NCI-H146 treated with DMSO at 0.1 percent for 48 hours (cell line): ENCODE measurements around the gene RANBP1.
"Not testable (repeated sequence)": the region's sequence is repeated elsewhere in the genome, so short reads cannot be mapped to it uniquely, and the experiment has no call there.

Experiments
- DNase-seq: peaks from one replicate; lab custom pipeline; 2025; ENCODE audit not compliant: unreplicated experiment; lab: John Stamatoyannopoulos, UW

The RANBP1 gene

DNA sequence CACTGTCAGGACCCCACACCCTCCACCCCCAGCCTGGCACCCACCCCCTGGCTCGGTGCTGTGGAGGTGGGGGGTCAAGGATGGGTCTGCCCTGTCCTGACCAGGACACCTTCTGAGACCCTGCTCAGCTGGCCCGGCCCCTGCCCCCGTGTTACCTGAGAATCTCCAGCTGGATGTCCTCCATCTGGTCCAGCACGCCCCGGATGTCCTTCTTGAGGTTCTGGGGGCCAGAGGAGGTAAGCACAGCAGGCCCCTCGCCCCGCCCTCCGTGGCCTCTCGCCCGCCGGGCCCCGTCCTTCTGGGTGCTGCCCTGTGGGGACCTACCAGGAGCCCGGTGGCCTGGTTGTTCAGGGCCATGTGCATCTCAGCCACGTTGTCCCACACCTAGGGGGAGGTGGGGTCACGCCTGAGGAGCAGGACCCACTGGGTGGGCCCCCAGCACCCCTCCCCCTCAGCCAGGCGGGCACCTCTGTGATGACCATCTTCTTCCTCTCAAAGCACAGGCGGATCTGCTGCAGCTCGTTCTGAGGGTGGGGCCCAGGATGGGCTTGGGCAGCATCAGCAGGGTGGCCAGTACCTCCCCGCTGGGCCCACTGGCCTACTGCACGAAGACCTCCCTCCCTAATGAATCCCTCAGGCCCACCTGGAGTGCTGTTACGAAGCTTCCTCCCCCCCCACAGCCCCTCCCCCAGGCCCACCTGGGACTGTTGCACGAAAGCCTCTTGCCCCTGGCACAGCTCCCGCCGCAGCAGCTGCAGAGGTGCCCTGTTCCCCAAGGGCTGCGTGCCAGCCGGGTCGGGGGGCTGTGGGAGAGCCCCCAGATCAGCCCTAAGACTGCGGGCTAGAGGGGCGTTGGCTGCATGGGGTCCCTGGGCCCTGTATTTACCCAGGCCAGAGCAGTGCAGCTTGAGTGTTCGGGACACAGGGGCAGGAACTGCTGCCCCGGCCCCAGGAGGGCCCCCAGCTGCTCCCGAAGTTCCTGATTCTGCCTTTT is 33.6 kb downstream of the RANBP1 start:
- no peak for DNase-seq

DNA sequence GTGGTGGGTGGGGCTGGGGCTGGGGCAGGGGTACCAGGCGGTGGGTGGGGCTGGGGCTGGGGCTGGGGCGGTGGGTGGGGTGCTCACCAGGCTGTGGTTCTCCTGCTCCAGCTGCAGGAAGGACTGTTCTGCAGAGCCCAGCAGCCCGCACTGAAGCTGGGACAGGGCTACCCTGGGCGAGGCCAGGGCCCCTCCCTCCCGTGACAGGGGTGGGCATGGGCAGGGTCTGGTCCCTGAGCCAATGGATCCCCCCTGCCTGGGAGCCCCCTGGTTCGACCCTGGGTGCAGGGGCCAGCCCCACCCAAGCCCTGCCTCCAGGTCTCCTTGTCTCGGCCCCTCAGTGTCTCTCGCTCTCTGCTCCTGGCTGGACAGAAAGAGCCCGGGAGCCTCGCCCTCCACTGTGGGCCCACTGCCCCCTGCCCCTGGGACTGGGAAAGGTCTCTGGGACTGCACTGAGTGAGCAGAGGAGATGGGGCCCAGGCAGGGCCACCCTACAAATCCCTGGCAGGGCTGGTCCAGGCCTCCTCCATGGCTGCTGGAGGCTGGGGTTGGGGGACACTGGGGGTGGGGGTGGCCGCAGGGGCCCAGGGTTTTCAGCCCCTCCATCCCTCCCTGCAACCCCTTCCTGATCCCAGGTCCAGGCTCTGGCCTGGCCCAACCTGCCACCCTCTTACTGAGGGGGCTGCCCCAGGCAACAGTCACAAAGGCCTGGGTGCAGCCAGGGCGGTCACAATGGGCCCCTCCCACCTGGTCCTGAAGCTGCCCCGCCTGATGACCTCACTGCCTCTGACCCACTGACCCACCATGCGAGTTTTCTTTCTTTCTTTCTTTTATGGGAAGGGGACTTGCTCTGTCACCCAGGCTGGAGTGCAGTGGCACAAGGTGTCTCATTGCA is 34.7 kb downstream of the RANBP1 start, which contains the start of gene CCDC188:
TSS of gene CCDC188 (minus strand) at position 675 of the 895 bp plus-strand sequence. CDS start at position 606, 69 bp downstream.
- no peak for DNase-seq

DNA sequence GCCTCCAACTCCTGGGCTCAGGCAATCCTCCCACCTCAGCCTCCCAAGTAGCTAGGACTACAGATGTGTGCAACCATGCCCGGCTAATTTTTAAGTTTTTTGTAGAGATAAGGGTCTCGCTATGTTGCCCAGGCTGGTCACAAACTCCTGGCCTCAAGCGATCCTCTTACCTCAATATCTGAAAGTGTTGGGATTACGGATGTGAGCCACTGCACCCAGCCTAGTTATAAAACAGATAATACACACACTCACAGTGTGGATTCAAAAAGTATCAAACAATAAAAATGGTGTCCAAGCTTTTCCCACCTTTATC is 35.3 kb downstream of the RANBP1 start:
- DNase-seq: no peak

DNA sequence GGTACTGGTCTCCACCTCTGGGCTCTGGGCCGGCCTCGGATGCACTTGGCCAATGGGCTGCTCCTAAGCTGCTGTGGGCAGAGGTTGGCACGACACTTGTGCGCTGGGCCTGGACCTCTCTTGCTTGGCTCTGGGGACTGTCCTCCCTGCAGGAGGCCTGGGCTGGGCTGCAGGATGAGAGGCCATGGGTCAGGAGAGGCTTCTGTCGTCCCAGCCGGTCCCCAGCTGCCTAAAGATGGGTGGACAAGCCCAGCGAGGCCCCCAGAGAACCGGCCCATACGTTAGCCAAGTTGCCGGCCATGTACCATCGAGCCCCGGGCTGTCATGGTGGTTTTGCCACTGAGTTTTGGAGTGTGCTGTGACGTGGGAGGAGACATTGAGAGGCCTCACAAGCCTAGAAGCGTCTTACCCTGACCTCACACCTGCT is 36.6 kb downstream of the RANBP1 start:
- DNase-seq: no peak

DNA sequence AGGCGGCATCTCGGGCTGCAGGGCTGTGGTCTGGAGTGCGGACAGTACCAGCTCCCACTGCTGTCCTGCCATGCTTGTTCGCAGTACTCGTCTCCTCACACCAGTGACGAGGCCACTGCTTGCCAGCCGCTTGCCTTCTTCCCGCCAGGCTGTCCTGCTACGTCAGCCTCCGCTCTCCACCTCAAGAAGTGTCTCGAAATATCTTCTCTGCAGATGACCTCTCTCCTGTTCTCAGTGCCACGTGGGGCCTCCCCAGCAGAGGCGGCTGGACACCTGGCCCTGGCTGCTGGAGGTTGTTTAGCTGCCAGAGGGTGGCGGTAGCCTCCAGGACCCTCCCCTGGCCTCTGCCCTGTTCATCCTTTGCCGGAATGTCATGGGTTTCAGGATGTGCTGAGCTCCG is 38.0 kb downstream of the RANBP1 start:
- no peak for DNase-seq

DNA sequence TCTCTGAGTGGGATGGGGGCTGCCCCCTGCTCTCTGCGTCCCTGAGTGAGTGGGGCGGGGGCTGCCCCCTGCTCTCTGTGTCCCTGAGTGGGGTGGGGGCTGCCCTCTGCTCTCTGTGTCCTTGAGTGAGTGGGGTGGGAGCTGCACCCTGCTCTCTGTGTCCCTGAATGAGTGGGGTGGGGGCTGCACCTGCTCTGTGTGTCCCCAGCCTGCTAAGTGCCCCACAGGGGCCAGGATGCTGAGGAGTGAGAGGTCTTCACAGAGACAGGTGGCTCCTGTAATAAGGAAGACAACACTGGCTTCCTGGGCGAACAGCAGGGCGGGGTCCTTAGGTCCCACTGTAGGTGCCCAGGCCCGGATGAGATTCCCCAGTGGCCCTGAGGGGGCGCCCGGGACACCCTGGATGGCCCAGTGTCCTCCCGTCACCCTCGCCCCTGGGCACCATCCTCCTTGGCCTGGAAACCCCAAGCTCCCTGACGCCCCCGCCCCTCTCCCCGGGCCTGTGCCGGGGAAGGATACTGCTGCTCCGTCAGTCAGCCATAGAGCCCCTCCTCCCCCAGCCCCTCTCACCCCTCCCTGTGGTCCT is 38.8 kb downstream of the RANBP1 start:
- peak; percentile 23 for DNase-seq

DNA sequence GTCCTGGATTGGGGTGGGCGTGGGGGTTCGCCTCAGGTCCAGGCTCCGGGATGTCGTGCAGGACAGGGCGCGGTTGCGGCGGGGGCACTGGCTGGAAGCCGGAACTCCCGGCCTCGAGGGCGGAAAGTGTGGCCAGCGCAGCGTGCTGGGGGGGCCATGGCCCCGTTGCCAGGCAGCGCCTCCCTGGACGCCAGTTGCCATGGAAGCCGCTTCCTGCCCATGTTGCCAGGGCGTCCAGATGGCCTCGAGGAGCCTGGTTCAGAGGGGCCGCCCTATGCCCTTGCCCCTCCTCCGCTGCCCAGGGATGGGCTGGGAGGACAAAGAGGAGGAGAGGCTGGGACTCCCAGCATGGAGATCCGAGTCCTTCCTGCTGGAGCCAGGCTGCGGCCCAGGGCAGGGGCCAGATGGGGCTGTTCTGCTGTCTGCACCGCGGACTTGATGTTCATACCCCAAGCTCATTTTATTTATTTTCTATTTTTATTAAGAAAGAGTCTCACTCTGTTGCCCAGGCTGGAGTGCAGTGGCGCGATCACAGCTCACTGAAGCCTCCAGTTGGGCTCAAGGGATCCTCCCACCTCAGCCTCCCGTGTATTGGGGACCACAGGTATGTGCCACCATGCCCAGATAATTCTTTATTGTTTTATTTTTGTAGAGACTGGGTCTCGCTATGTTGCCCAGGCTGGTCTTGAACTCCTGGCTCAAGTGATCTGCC is 39.6 kb downstream of the RANBP1 start:
- peak; percentile 80 for DNase-seq

DNA sequence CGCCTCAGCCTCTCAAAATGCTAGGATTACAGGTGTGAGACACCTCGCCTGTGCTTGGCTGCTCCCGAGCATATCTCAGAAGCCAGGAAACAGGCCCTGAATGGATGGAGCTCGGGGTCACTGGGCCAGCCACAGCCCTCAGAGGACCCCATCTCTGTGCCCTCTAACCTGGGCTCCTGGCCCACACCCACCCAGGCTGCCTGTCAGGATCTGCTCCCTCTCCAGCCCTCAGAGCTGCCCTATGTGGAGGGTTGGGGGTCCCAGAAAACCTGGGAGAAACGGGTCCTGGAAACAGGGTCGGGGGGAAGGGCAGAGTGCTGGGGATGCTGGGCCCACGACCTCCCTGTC is 40.1 kb downstream of the RANBP1 start:
- no peak for DNase-seq

DNA sequence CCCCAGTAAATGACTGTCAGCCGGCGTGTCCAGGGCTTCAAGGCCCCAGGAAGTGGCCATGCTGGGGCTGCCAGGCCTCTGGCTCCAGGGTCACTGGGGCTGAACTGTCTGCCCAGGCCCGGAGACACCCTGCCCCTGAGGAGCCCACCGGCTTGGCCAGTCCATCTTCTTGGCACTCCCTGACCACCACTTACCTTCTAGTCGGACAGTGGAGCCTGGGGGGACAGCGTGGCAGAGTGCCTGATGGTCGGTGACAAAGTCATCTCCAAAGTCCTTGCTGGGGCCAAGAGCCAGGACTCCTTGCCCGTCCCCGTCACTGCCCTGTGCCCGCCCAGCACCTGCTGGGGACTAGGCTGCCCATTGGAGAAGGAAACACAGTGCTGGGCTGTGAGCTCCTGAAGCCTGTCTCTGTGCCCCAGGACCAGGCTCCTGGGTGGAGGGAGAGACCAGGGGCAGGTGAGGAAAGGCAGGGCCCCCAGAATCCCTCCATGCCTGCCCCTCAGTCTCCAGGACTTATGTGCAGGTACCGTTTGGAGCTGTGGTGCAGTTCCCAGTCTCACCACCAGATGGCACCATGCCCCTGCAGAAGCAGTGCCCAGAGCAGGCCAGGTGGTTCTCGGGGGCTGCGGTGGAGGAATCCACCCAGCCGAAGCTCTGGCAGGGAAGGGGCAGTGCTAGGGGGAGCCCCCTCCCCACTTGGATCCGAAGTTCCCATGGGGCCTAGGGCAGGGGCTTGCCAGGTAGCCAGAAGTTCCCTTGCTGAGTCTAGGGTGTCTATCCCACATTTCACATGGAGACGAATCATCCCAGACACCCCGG is 40.9 kb downstream of the RANBP1 start:
- no peak for DNase-seq

DNA sequence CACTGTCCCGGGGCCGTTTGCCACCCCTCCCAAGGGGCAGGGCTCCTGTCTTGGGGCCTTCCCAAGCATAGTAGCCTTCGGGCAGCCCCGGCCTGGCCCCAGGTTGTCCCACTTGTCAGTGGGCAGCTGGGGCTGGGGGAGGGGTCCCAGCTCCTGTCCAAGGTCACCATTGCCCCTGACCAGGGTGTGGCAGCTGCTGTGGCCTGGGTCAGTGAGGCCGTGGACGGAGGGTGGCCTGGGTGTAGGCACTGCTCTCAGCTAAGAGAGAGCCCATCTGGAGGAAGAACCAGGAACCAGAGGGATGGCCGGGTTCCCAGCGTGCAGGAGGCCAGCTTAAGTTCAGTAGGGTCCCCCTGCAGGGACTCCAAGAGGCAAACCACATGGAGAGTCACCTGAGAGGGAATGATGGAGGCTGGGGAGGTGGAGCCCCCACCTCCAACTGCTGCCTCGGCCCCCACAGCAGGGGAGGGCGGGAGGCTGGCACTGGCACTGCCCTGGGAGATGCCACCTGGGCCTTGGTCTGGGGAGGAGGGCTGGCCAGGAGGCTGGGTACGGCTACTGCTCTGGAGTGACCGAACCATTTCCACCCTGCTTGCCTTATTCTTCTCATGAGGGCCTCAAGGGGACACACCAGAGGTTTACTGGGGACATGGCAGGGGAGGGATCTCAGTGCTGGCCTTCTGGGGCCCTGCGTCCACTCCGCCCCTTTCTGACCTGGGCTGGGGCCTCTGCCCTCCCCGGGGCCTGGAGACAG is 41.7 kb downstream of the RANBP1 start:
- no peak for DNase-seq

DNA sequence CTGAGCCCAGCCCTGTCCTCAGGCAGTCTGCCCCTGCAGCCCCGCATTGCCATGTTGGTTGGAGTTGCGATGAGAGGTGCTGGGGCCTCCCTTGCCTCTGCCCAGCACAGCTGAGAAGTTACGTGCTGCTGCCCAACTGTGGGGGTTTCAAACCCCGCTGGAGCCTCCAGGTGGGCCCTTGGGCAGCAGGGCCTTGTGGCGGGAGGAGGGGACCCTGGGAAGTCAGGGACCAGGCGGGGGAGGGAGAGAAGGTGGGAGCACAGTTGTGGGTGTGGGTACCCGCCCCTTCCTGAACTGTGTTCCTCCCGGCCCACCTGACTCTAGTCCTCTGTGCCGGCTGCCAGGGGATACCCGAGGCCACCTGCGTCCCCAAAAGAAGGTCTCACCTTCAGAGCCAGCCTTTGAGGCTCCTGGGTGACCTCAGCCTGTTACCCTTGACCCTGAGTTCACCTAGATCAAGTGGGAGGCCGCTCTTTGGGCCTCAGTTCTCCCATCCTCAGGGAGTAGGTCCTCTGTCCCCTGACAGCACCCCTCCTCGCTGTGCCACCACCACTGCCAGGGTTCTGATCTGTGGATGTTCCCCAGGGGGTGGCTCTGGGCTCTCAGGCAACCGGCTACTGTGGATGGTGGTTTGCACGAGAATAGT is 42.6 kb downstream of the RANBP1 start:
- no peak for DNase-seq

DNA sequence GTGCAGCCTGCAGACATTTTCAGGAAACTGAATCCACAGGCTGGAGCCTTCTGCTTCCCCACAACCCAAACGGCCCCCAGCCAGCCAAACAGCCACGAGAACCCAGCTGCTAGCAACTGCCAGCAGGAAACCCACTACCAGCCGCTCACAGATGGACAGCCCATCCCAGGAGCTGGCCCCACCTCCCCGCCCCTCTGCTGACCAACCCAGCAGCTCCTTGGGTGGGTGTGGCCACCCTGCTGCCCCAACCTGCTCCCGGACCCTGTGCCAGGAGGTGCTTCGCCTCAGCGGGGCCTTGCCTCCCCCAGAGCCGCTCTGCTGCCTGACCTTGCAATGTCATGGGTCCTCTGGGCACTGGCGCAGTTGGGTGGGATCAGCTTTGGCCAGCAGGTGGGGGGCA is 43.2 kb downstream of the RANBP1 start:
- no peak for DNase-seq

DNA sequence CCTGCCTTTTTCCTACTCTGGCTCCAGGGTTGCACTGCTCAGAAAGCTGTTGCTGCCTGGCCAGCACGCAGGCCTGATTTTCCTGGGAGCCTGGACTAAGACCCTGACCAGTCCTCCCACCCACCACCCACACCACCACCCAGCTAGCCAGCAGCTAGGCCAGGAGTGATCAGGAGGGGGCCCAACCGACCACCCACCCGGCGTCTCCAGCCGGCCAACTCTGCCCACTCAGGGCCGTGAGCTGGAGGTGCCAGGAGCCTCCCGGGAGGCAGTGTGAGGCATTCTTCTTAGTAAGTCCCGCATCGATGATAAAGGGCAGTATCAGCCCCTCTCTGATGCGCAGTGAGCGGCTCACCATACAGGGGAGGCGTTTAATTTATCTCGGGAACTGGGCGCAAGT is 43.6 kb downstream of the RANBP1 start:
- not testable (repeated sequence) for DNase-seq

DNA sequence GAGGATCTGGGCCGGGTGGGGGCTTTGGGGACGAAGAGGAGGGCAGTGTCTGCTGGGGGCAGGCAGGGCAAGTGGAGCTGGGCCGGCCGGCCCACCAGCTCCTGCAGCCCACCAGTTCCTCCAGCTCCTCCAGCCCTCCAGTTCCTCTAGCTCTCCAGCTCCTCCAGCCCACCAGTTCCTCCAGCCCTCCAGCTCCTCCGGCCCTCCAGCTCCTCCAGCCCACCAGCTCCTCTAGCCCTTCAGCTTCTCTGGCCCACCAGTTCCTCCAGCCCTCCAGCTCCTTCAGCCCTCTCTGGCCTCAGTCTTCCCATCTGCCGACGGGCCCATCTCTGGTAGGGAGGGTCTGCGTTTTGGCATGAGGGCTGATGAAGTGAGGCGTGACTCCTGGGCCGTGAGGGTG is 44.1 kb downstream of the RANBP1 start:
- DNase-seq: no peak

DNA sequence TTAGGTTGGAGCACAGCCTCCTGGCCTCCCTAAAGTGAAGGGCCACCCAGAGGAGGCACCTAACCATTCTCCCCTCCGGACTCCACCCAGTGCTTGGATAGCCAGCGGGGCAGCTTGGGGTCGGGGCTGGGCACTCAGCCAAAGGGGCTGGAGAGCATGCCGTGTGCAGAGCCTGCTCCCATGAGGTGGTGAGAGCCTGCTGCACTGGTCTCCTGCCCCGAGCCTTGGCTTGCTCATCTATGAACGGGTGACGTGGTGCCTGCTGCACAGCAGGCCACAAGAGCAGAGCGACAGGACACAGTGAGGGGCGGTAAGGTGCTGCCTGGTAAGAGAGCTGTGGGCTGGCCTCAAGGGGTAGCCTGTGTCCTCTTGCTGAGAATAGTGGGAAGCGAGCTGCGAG is 49.0 kb downstream of the RANBP1 start:
- no peak for DNase-seq

DNA sequence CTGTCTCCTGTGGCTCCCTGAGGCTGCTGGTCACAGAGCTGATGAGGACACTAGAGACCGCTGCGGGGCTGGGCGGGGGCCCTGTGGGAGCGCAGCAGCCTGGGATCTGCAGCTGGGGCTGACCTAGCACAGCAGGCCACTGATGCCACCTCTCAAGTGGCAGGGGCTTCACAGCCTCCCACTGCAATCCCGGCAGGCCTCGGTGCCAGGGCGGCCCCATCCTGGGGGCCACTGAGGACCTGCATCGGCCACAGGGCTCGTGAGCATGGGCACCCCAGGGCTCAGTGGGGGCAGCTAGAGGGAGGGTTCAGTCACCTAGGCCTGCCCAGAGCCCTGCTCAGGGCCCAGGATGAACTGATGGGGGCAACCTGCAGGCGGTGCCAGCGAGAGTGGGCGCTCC is 49.5 kb downstream of the RANBP1 start:
- no peak for DNase-seq

DNA sequence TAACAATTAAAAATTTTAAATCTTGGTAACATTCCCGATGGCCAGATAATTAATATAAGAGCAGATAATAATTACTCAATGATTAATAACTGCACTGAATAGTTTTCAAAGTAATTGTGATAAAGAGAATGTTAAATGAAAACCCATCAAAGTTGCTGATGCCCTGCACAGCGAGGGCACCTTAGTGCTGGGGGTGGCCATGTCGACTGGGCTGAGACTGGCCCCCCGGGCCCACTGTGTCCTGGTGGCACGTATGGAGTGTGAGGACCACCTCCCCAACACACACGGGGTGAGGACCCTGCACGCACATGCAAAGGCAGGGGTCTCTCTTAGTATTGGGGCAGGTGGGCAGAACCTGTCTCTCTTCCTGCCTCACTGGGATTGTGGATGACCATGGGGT is 50.0 kb downstream of the RANBP1 start:
- DNase-seq: no peak

DNA sequence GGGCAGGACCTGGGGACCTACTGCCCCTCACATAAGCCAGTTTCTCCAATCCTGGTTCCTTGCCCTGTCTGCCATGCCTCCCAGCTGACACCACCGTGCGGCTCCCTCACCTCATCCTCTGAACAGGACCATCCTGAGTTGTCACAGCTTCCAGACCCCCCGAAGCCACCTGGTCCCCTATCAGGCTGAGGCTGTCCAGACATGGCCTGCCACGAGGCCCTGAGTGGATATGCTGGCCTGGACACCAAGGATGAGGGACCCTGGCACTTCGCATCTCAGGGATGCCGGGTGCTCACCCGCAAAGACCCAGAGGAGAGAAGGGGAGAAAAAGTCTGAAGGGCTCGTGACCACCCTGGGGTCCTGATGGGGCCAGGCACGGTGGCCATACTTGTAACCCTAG is 50.8 kb downstream of the RANBP1 start:
- no peak for DNase-seq
